A673 (cell line): Measurements from ENCODE around the gene FCRL1. TPM values are rescaled to one million over a fixed set of nuclear protein-coding genes. Genes with fewer than 3 reads are reported as not detected.

ENCODE experiments used
- BruUV-seq: library from RNA; stranded (reverse); fragments of 400-500 nt; replicated peaks from 2 replicates; lab custom pipeline; 2021; lab: Mats Ljungman, UMichigan
- CTCF ChIA-PET: fragments of 300-600 bp; sonication (Branson Sonifier 250); formaldehyde crosslinking; loops from one replicate; lab custom pipeline; 2022; ENCODE audit warnings: antibody characterized with exemption; lab: Charles Lee
- POLR2A ChIA-PET: fragments of 300-600 bp; sonication (Branson Sonifier 250); formaldehyde crosslinking; loops from one replicate; lab custom pipeline; 2022; ENCODE audit warnings: antibody characterized with exemption; ENCODE audit not compliant: low non-redundant PET; lab: Charles Lee
- DNase-seq: peaks from one replicate; pipeline ENCODE4 v3.0.0-alpha.2; 2015; ENCODE audit warnings: low spot score
- H3K27ac ChIP-seq: fragments of 200-600 bp; sonication (generic); 2 replicates; pipeline ENCODE4 v1.5.1; 2016; ENCODE audit warnings: mixed run types, low read depth, mild to moderate bottlenecking, mixed read lengths, antibody characterized with exemption, low read length; ENCODE audit not compliant: poor library complexity, severe bottlenecking
- H3K27me3 ChIP-seq: fragments of 200-600 bp; sonication (generic); replicated peaks from 2 replicates; pipeline ENCODE4 v1.6.1; 2017; ENCODE audit warnings: mixed run types, low read depth, mild to moderate bottlenecking, mixed read lengths, antibody characterized with exemption, low read length; ENCODE audit not compliant: insufficient read depth, poor library complexity
- H3K36me3 ChIP-seq: fragments of 200-600 bp; sonication (generic); 2 replicates; pipeline ENCODE4 v1.6.1; 2016; ENCODE audit warnings: mixed run types, mild to moderate bottlenecking, mixed read lengths, antibody characterized with exemption, low read length; ENCODE audit not compliant: insufficient read depth, poor library complexity, severe bottlenecking
- H3K4me1 ChIP-seq: fragments of 200-600 bp; sonication (generic); 2 replicates; pipeline ENCODE4 v1.6.1; 2017; ENCODE audit warnings: mixed run types, mild to moderate bottlenecking, mixed read lengths, antibody characterized with exemption, low read length; ENCODE audit not compliant: insufficient read depth, poor library complexity, severe bottlenecking
- H3K4me3 ChIP-seq: fragments of 200-600 bp; sonication (generic); 2 replicates; pipeline ENCODE4 v1.5.1; 2016; ENCODE audit warnings: low read depth, mixed run types, mild to moderate bottlenecking, mixed read lengths, low read length; ENCODE audit not compliant: poor library complexity, severe bottlenecking
- H3K9me3 ChIP-seq: fragments of 200-600 bp; sonication (generic); 2 replicates; pipeline ENCODE4 v1.6.1; 2016; ENCODE audit warnings: mixed run types, low read depth, mild to moderate bottlenecking, mixed read lengths, antibody characterized with exemption, low read length; ENCODE audit not compliant: poor library complexity, severe bottlenecking
- EZH2 ChIP-seq: fragments of 200-600 bp; sonication (generic); IDR thresholded peaks from 2 replicates; pipeline ENCODE4 v1.6.1; 2017; ENCODE audit warnings: borderline replicate concordance, low read depth, mild to moderate bottlenecking, mixed read lengths, antibody characterized with exemption, low read length; ENCODE audit not compliant: poor library complexity, severe bottlenecking
- intact Hi-C: fragments of 100-400 bp; cut with micrococcal nuclease; formaldehyde crosslinking; loops from one replicate; pipeline ENCODE4 v1.10.0; 2022; ENCODE audit not compliant: unreplicated experiment
- total RNA-seq: library from RNA; stranded (reverse); gene quantifications from 2 replicates; pipeline ENCODE4 v1.2.3, GENCODE V29; 2021
- TF ChIP-seq, protein P1 (sequence below): fragments of 300-800, 200-600 bp; sonication (generic); conservative IDR thresholded peaks from 2 replicates; pipeline ENCODE4 v1.5.1; 2017; ENCODE audit warnings: low read depth, mild to moderate bottlenecking, antibody characterized with exemption, low read length, moderate library complexity, mixed read lengths

The FCRL1 gene
- total RNA-seq, 1 experiment from 2014 or later, result not detected

DNA sequence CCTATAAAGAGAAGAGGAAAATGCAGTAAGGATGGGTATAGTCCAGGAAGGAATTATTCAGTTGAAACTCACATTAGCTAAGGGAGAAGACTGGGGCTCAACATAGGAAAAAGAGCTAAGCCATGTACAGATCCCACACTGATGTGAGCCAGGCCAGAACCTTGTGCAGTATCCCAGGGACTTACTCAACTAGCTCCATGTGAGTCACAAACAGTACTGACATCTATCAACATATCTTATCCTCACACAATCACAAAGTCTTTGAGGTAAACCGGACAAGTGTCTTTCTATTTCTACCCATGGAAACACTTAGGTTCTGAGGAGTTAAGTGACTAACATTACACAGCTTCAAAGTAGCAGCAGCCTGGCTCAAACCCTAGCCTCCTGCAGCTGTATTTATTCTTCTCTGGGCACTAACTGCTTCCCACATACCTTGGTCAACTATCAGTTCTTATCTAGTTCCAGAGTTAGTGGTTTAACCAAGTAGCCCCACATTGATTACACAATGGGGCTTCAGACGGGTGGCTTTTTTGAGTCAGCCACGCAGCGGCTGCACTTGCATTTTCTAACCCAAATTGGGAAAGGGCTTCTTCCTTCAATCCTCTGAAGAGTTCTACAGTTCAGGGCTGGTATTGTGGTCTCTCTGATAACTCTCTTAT lies 12.2 kb upstream of the FCRL1 start:
- H3K4me1 ChIP-seq, result no peaks in the 10 kb centered on the region
- H3K36me3 ChIP-seq, result no peaks in the 10 kb centered on the region
- TF ChIP-seq EZH2, result no peak
- TF ChIP-seq, protein P1, sequence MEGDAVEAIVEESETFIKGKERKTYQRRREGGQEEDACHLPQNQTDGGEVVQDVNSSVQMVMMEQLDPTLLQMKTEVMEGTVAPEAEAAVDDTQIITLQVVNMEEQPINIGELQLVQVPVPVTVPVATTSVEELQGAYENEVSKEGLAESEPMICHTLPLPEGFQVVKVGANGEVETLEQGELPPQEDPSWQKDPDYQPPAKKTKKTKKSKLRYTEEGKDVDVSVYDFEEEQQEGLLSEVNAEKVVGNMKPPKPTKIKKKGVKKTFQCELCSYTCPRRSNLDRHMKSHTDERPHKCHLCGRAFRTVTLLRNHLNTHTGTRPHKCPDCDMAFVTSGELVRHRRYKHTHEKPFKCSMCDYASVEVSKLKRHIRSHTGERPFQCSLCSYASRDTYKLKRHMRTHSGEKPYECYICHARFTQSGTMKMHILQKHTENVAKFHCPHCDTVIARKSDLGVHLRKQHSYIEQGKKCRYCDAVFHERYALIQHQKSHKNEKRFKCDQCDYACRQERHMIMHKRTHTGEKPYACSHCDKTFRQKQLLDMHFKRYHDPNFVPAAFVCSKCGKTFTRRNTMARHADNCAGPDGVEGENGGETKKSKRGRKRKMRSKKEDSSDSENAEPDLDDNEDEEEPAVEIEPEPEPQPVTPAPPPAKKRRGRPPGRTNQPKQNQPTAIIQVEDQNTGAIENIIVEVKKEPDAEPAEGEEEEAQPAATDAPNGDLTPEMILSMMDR, result no peak
- peaks cover 9% of the 10 kb centered on the region for H3K27me3 ChIP-seq
- H3K9me3 ChIP-seq, result no peaks in the 10 kb centered on the region
- ChIA-PET CTCF (no interaction called here), POLR2A (no interaction called here)
- H3K4me3 ChIP-seq, result no peak overlapping the region
- BruUV-seq, result no TSS peak
- DNase-seq, result no peak
- no peak overlapping the region for H3K27ac ChIP-seq
- intact Hi-C loops, result no loop called here

DNA sequence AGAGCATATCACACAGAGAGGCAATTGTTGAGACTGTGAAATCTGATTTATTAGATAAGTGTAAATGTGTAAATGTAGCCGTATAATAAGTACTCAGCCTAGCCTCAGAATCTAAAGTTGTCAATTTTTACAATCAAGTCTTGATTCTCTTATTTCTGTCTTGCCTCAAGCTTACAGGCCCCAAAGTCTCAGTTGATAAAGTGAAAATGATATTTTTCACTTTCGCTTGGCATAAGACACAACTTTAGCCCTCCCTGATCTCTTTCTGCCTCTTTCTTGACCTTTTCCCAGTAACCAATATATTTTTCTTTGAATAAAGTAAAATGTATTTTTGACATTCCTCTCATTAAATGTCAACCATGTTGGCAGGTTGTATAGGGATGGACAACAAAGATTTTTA lies 11.0 kb upstream of the FCRL1 start:
- POLR2A ChIA-PET, result interaction anchor here (0.6 kb wide), 1 partner anchor 13 kb away, joined by 3 read pairs; no protein-coding TSS in a partner anchor
- Histone ChIP-seq H3K27me3 (peaks cover 11% of the 10 kb centered on the region), H3K36me3 (no peaks in the 10 kb centered on the region), H3K4me3 (no peak overlapping the region), H3K27ac (no peak overlapping the region), H3K9me3 (no peaks in the 10 kb centered on the region), H3K4me1 (no peaks in the 10 kb centered on the region)
- no peak for DNase-seq
- intact Hi-C loops, result no loop called here
- CTCF ChIA-PET, result no interaction called here
- no TSS peak for BruUV-seq
- no peak for TF ChIP-seq EZH2
- TF ChIP-seq, protein P1, result no peak

DNA sequence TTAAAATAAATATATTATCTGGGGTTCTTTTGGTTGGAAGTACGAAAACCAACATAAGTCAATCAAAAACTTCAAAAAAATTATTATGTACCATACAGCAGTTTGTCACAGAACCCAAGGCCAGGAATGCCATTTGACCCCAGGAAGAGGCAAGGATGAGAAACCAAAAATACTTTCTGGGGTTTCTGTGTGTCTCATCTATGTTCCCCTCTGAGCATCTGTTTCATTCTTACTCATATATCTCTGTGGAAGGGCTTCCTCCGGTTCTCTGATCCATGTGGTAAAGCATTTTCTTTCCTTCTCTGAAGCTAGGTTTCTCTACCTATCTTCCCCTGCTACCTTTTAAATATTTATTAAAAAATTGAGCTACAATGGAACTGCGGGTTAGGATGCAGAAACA lies 9.8 kb upstream of the FCRL1 start:
- POLR2A ChIA-PET, result no interaction called here
- no peak for DNase-seq
- Histone ChIP-seq H3K36me3 (no peaks in the 10 kb centered on the region), H3K4me3 (no peak overlapping the region), H3K9me3 (no peaks in the 10 kb centered on the region), H3K4me1 (no peaks in the 10 kb centered on the region), H3K27ac (no peak overlapping the region), H3K27me3 (peaks cover 21% of the 10 kb centered on the region)
- CTCF ChIA-PET, result no interaction called here
- TF ChIP-seq, protein P1, result no peak
- TF ChIP-seq EZH2, result no peak
- no TSS peak for BruUV-seq
- intact Hi-C loops, result no loop called here
